Hepatocyte (in vitro differentiated cells): ENCODE measurements around the gene MEI4. TPM values are rescaled to one million over a fixed set of nuclear protein-coding genes. Genes with fewer than 3 reads are reported as not detected.

Source experiments
- DNase-seq: peaks from one replicate; pipeline ENCODE4 v3.0.0-alpha.2; 2016; ENCODE audit warnings: low spot score
- H2AFZ ChIP-seq: fragments of 200-600 bp; sonication (generic); 2 replicates; pipeline ENCODE4 v1.6.0; 2016; ENCODE audit warnings: antibody characterized with exemption, mild to moderate bottlenecking
- H3K27ac ChIP-seq: fragments of 200-600 bp; sonication (generic); 2 replicates; pipeline ENCODE4 v1.5.1; 2016; ENCODE audit warnings: mild to moderate bottlenecking
- H3K27me3 ChIP-seq: fragments of 200-600 bp; sonication (generic); 2 replicates; pipeline ENCODE4 v1.6.1; 2016
- H3K36me3 ChIP-seq: fragments of 200-600 bp; sonication (generic); replicated peaks from 2 replicates; pipeline ENCODE4 v1.5.1; 2016; ENCODE audit warnings: low read depth; ENCODE audit not compliant: insufficient read depth
- H3K4me1 ChIP-seq: fragments of 200-600 bp; sonication (generic); 2 replicates; pipeline ENCODE4 v1.5.1; 2016; ENCODE audit warnings: mild to moderate bottlenecking, moderate library complexity; ENCODE audit not compliant: insufficient read depth
- H3K4me2 ChIP-seq: fragments of 200-600 bp; sonication (generic); 2 replicates; pipeline ENCODE4 v1.6.0; 2016
- H3K4me3 ChIP-seq: fragments of 200-600 bp; sonication (generic); 2 replicates; pipeline ENCODE4 v1.5.1; 2016; ENCODE audit warnings: mild to moderate bottlenecking
- H3K79me2 ChIP-seq: fragments of 200-600 bp; sonication (generic); 2 replicates; pipeline ENCODE4 v1.6.0; 2017; ENCODE audit warnings: mild to moderate bottlenecking
- H3K9me2 ChIP-seq: fragments of 200-600 bp; sonication (generic); replicated peaks from 2 replicates; pipeline ENCODE4 v1.6.0; 2017; ENCODE audit warnings: mild to moderate bottlenecking; ENCODE audit not compliant: insufficient read depth
- H3K9me3 ChIP-seq: fragments of 200-600 bp; sonication (generic); 2 replicates; pipeline ENCODE4 v1.5.1; 2016; ENCODE audit warnings: low read depth, mild to moderate bottlenecking
- H4K20me1 ChIP-seq: fragments of 200-600 bp; sonication (generic); 2 replicates; pipeline ENCODE4 v1.6.0; 2016; ENCODE audit warnings: mild to moderate bottlenecking; ENCODE audit not compliant: insufficient read depth, poor library complexity, severe bottlenecking
- EZH2 ChIP-seq: fragments of 200-600 bp; sonication (generic); IDR thresholded peaks from 2 replicates; pipeline ENCODE4 v1.6.1; 2016; ENCODE audit warnings: antibody characterized with exemption, mild to moderate bottlenecking, borderline replicate concordance
- EZH2phosphoT487 ChIP-seq: fragments of 200-600 bp; sonication (generic); IDR thresholded peaks from one replicate; pipeline ENCODE4 v1.6.1; 2018; ENCODE audit warnings: antibody characterized with exemption, mild to moderate bottlenecking, low read depth, moderate library complexity; ENCODE audit not compliant: unreplicated experiment, severe bottlenecking
- WGBS: methylation state at CpG from one replicate; pipeline ENCODE4 v1.1.6; 2016; ENCODE audit warnings: low lambda C conversion rate; ENCODE audit errors: missing lambda C conversion rate; 5-methylcytosine and 5-hydroxymethylcytosine counted together
- polyA plus RNA-seq: library from polyadenylated mRNA; unstranded; fragments of >200 nt; fragmentation: Nextera tagmentation; extraction: Ambion mirVana; gene quantifications from 2 replicates; pipeline ENCODE4 v1.2.1, GENCODE V29; 2016
- total RNA-seq: library from RNA; depleted of rRNA; stranded (reverse); fragments of >200 nt; gene quantifications from 2 replicates; pipeline ENCODE4 v1.2.3, GENCODE V29; 2014
- TF ChIP-seq, protein P1 (sequence below): fragments of 200-600 bp; sonication (generic); IDR thresholded peaks from 2 replicates; pipeline ENCODE4 v1.5.1; 2016; ENCODE audit warnings: antibody characterized with exemption, mild to moderate bottlenecking; ENCODE audit not compliant: poor library complexity

Gene MEI4
- total and polyA plus RNA-seq, 2 experiments from 2014 or later = 0.27 TPM; not detected in 1

DNA sequence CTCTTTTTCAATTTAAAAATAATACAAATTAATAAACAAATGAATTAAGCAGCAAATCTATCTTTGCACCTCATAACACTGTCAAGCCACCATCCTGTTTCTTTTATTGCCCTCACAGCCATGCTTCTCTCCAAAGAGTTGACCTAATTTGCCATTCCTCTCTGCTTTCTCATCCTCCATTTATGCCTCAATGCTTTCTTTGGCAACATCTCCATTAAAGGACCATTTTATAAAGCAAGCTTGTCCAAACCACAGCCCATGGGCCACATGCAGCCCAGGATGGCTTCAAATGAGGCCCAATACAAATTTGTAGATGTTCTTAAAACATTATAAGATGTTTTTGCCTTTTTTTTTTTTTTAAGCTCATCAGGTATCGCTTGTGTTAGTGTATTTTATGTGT, 26.4 kb upstream of the MEI4 start:
- no peak overlapping the region for H2AFZ ChIP-seq
- H3K27ac ChIP-seq = no peak overlapping the region
- H3K4me1 ChIP-seq = no peaks in the 10 kb centered on the region
- no peaks in the 10 kb centered on the region for H3K9me2 ChIP-seq
- 100% methylated on average over 1 of the region's 1 CpG for WGBS
- H4K20me1 ChIP-seq = no peaks in the 10 kb centered on the region
- no peak for TF ChIP-seq EZH2
- no peaks in the 10 kb centered on the region for H3K36me3 ChIP-seq
- H3K27me3 ChIP-seq = no peaks in the 10 kb centered on the region
- no peak overlapping the region for H3K4me2 ChIP-seq
- H3K79me2 ChIP-seq = no peaks in the 10 kb centered on the region
- no peaks in the 10 kb centered on the region for H3K9me3 ChIP-seq
- H3K4me3 ChIP-seq = no peak overlapping the region
- no peak for DNase-seq

DNA sequence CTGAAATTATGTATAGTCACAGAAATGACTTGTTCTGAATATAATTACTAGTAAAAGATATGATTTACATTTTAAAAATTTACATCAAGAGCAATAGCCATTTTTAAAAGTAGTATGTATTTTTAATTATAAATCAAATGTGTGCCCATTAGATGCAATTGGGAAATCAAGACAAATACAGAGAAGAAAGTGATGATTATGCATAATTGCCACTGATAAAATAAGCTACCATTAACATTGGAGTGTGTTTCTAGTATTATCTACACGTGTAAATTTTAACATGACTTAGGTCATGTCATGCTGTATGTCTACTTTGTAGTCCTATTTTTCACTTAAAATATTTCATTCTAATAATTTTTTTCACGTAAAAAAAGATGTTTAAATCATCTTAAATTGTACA, 22.8 kb upstream of the MEI4 start:
- 90% methylated on average over 2 of the region's 2 CpGs for WGBS
- Histone ChIP-seq H3K4me1 (no peaks in the 10 kb centered on the region), H4K20me1 (no peaks in the 10 kb centered on the region), H3K9me3 (no peaks in the 10 kb centered on the region), H3K4me3 (no peak overlapping the region), H3K9me2 (no peaks in the 10 kb centered on the region), H2AFZ (no peak overlapping the region), H3K27ac (no peak overlapping the region), H3K27me3 (no peaks in the 10 kb centered on the region), H3K36me3 (no peaks in the 10 kb centered on the region), H3K4me2 (no peak overlapping the region), H3K79me2 (no peaks in the 10 kb centered on the region)
- no peak for DNase-seq
- no peak for TF ChIP-seq EZH2
- no peak for TF ChIP-seq EZH2phosphoT487
- TF ChIP-seq, protein P1, sequence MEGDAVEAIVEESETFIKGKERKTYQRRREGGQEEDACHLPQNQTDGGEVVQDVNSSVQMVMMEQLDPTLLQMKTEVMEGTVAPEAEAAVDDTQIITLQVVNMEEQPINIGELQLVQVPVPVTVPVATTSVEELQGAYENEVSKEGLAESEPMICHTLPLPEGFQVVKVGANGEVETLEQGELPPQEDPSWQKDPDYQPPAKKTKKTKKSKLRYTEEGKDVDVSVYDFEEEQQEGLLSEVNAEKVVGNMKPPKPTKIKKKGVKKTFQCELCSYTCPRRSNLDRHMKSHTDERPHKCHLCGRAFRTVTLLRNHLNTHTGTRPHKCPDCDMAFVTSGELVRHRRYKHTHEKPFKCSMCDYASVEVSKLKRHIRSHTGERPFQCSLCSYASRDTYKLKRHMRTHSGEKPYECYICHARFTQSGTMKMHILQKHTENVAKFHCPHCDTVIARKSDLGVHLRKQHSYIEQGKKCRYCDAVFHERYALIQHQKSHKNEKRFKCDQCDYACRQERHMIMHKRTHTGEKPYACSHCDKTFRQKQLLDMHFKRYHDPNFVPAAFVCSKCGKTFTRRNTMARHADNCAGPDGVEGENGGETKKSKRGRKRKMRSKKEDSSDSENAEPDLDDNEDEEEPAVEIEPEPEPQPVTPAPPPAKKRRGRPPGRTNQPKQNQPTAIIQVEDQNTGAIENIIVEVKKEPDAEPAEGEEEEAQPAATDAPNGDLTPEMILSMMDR = no peak

DNA sequence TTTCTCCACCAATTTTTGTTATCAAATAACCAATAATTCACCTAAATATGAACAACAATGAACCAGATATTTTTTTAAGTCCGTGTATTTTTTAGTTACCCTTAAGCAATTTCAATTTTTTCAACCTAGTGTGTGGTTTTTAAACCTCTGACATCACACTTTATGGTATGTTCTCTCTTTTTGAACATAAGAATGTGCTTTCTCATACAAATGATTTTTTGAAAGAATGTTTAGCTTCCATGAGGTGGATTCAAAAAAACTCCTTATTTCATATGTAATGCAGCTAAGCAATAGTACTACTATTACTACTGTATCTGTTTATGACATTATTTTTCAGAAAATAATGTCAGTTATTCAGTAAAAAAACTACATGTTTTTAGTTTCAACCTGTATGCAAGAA, 19.4 kb upstream of the MEI4 start:
- Histone ChIP-seq H3K27me3 (no peaks in the 10 kb centered on the region), H3K27ac (no peak overlapping the region), H3K9me2 (no peaks in the 10 kb centered on the region), H3K4me1 (no peaks in the 10 kb centered on the region), H3K4me3 (no peak overlapping the region), H3K9me3 (no peaks in the 10 kb centered on the region), H3K4me2 (no peak overlapping the region), H3K79me2 (no peaks in the 10 kb centered on the region), H4K20me1 (no peaks in the 10 kb centered on the region), H2AFZ (no peak overlapping the region), H3K36me3 (no peaks in the 10 kb centered on the region)
- WGBS = 80% methylated on average over 1 of the region's 1 CpG
- no peak for TF ChIP-seq EZH2phosphoT487
- no peak for TF ChIP-seq EZH2
- TF ChIP-seq, protein P1 = no peak
- DNase-seq = no peak

DNA sequence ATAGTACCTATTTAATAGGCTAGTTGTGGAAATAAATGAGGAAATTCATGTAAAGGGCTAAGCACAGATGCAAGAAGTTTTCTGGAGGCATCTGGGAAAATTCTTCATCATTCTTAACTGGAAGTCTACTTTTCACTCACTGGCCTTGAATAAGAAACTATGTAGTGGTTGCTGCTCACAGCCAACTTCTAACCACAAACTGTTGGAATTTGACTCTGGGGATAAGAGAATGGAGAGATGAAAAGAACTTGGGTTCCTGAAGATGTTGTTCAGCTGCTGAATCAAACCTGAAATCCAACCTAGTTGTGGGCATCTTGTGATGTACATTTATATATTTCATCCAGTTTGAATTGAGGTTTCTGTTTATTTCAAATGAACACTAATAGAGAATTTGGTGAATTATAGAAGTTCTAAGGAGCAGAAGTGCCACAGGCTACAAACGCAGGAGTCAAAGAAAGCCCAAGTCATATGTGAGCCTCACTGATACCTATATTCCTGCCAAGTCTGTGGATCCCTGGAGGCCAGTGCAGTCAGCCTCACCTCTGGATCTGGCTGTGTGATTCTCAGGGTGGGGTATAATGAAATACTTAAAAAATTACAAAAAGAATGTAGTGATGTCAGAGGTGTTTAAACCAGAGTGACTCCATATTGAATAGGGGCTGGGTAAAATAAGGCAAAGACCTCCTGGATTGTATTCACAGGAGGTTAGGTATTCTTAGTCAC, 18.7 kb upstream of the MEI4 start:
- DNase-seq = no peak
- H3K4me2 ChIP-seq = no peak overlapping the region
- H3K4me3 ChIP-seq = no peak overlapping the region
- no peaks in the 10 kb centered on the region for H3K27me3 ChIP-seq
- TF ChIP-seq EZH2phosphoT487 (no peak), EZH2 (no peak)
- TF ChIP-seq, protein P1 = no peak
- H3K4me1 ChIP-seq = no peaks in the 10 kb centered on the region
- no peak overlapping the region for H2AFZ ChIP-seq
- H4K20me1 ChIP-seq = no peaks in the 10 kb centered on the region
- H3K9me2 ChIP-seq = peaks cover 4% of the 10 kb centered on the region
- no peaks in the 10 kb centered on the region for H3K9me3 ChIP-seq
- no peaks in the 10 kb centered on the region for H3K36me3 ChIP-seq
- whole genome bisulfite sequencing = 92% methylated on average over 1 of the region's 1 CpG
- H3K27ac ChIP-seq = no peak overlapping the region
- no peaks in the 10 kb centered on the region for H3K79me2 ChIP-seq
